Heart right ventricle (tissue), 16 donors: Measurements from ENCODE around the gene CTAGE9. TPM values are rescaled to one million over a fixed set of nuclear protein-coding genes. Genes with fewer than 3 reads are reported as not detected.
"Not testable (repeated sequence)": the region's sequence is repeated elsewhere in the genome, so short reads cannot be mapped to it uniquely, and the experiment has no call there.

Source experiments
- ATAC-seq, 8 donors: fragments of 200-7000 bp; cut with Tn5 transposase; one replicate each; pipeline ENCODE4 v1.9.1; 2020; ENCODE audit warnings: mild to moderate bottlenecking in 8 of 8, moderate library complexity in 8 of 8, moderate number of reproducible peaks in 1 of 8
- DNase-seq, 2 donors: peaks; one replicate each; pipeline ENCODE4 v3.0.0-alpha.2; 2020
- H3K27ac ChIP-seq, 10 donors: fragments of 200-600 bp; sonication (generic) in 2 of 10; one replicate each; pipeline versions ENCODE4 v1.5.0 to v1.8.0; 2020 to 2022; ENCODE audit warnings: mild to moderate bottlenecking in 3 of 10
- H3K27me3 ChIP-seq, 7 donors: fragments of 200-600 bp; one replicate each; pipeline ENCODE4 v1.8.0; 2021 to 2022; ENCODE audit warnings: mild to moderate bottlenecking in 2 of 7
- H3K36me3 ChIP-seq, 9 donors: fragments of 200-600 bp; sonication (generic) in 1 of 9; one replicate each; pipeline versions ENCODE4 v1.5.0 to v1.8.0; 2020 to 2022; ENCODE audit warnings: mild to moderate bottlenecking in 2 of 9
- H3K4me1 ChIP-seq, 9 donors: fragments of 200-600 bp; sonication (generic) in 1 of 9; one replicate each; pipeline versions ENCODE4 v1.5.0 to v1.8.0; 2020 to 2022; ENCODE audit warnings: mild to moderate bottlenecking in 4 of 9
- H3K4me3 ChIP-seq, 10 donors: fragments of 200-600 bp; sonication (generic) in 2 of 10; one replicate each; pipeline versions ENCODE4 v1.5.0 to v1.8.0; 2020 to 2022; ENCODE audit warnings: mild to moderate bottlenecking in 7 of 10, moderate library complexity in 2 of 10
- H3K9me3 ChIP-seq, 11 donors: fragments of 200-600 bp in 10 of 11; sonication (generic) in 2 of 11; one replicate each; pipeline versions ENCODE4 v1.5.0 to v1.8.0; 2013 to 2022; ENCODE audit warnings: mild to moderate bottlenecking in 2 of 11, control low read depth in 1 of 11, moderate library complexity in 1 of 11
- WGBS, 2 donors: extraction: QIAGEN DNeasy Blood & Tissue Kit; methylation state at CpG; one replicate each; pipeline ENCODE4 v1.1.7; 2013; ENCODE audit warnings: inconsistent platforms in 1 of 2; 5-methylcytosine and 5-hydroxymethylcytosine counted together
- intact Hi-C, 10 donors: fragments of 100-400 bp; cut with DNase I; formaldehyde crosslinking; loops; one replicate each; pipeline versions ENCODE4 v1.11.1 to v1.14.2; 2022
- polyA plus RNA-seq, 2 donors: library from polyadenylated mRNA; stranded (reverse); fragments of 200-250 nt; gene quantifications; one replicate each; pipeline ENCODE4 v1.2.3, GENCODE V29; 2013
- total RNA-seq, 10 donors: library from RNA; stranded (reverse); fragmentation: NEBNext Ultra II Directional in 3 of 10; extraction: Animal tissue kit (Norgen Biotek cat#: 25700) in 3 of 10; gene quantifications; one replicate each; pipeline versions ENCODE4 v1.2.1 to v1.2.4, GENCODE V29; 2021 to 2023
- TF ChIP-seq, protein P1 (sequence below), 9 donors: fragments of 200-600 bp; sonication (generic) in 2 of 9; IDR thresholded peaks; one replicate each; pipeline versions ENCODE4 v1.5.0 to v1.8.0; 2021 to 2022; ENCODE audit warnings: antibody characterized with exemption in 9 of 9, mild to moderate bottlenecking in 5 of 9, moderate library complexity in 1 of 9
- donor health status: Arrhythmogenic right ventricular cardiomyopathy.
- donor health status: ischemic (EF 13 %, LVEDD 7.1; RV severe dilation, severe dysfunction).
- donor health status: healthy with polysubstance abuse.
- donor health status: DM: no; HTN: yes; CAD: no.
- donor health status: DM: no; HTN: no; CAD: no.
- donor health status: ischemic (EF 25% LVEDD 6.9; RV normal size, moderate dysfunction).
- donor health status: ischemic (EF 25% LVEDD 5.7; RV mildly dilated, moderate dysfunction).
- donor health status: healthy.
- donor health status: DM: yes; HTN: yes; CAD: no.
- donor health status: Ischemic cardiomyopathy.
- donor health status: ischemic (EF 35%, LVEDD 5.7; RV mildly dilated, moderate dysfunction).
- donor health status: nonischemic (EF 11% LVEDD 7.7; RV severe dilation, severe dysfunction).
- donor health status: DM: yes; HTN: yes; CAD: no.
- donor health status: PGD.
- donor health status: ischemic (EF 29% LVEDD 5.4; RV normal size, mild dysfunction).
- donor health status: nonischemic (EF 23%, LVEDD 6.1; RV moderate dilation, normal function).

The CTAGE9 gene
- total and polyA plus RNA-seq, 12 donors: not detected

DNA sequence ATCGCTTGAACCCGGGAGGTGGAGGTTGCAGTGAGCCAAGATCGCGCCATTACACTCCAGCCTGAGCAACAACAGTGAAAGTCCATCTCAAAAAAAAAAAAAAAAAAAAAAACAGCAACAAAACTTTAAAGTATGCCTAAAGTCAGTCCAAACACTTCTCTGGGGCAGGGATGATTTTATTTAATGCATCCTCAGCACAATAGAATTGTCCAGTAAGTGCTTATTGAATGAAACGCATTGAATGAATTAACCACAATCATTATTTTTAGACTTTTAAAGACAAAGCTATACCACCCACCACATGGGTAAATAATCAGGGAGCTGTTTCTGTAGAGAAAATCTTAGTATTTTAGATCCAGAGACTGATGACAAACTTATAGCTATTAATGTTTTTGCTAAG lies 16.6 kb upstream of the CTAGE9 start:
- Histone ChIP-seq H3K4me3 (no peak overlapping the region), H3K36me3 (no peaks in the 10 kb centered on the region), H3K4me1 (no peaks in the 10 kb centered on the region), H3K9me3 (peaks cover 0 to 13% (median 0%) of the 10 kb centered on the region in 11 donors), H3K27me3 (no peaks in the 10 kb centered on the region), H3K27ac (no peak overlapping the region)
- intact Hi-C loops: no loop called here
- TF ChIP-seq, protein P1, sequence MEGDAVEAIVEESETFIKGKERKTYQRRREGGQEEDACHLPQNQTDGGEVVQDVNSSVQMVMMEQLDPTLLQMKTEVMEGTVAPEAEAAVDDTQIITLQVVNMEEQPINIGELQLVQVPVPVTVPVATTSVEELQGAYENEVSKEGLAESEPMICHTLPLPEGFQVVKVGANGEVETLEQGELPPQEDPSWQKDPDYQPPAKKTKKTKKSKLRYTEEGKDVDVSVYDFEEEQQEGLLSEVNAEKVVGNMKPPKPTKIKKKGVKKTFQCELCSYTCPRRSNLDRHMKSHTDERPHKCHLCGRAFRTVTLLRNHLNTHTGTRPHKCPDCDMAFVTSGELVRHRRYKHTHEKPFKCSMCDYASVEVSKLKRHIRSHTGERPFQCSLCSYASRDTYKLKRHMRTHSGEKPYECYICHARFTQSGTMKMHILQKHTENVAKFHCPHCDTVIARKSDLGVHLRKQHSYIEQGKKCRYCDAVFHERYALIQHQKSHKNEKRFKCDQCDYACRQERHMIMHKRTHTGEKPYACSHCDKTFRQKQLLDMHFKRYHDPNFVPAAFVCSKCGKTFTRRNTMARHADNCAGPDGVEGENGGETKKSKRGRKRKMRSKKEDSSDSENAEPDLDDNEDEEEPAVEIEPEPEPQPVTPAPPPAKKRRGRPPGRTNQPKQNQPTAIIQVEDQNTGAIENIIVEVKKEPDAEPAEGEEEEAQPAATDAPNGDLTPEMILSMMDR (IDR thresholded peaks at IDR 0.05): no peak
- DNase-seq (no peak), ATAC-seq (no peak)
- 88 to 98% methylated on average over 5 of the region's 5 CpGs for WGBS, 2 donors

DNA sequence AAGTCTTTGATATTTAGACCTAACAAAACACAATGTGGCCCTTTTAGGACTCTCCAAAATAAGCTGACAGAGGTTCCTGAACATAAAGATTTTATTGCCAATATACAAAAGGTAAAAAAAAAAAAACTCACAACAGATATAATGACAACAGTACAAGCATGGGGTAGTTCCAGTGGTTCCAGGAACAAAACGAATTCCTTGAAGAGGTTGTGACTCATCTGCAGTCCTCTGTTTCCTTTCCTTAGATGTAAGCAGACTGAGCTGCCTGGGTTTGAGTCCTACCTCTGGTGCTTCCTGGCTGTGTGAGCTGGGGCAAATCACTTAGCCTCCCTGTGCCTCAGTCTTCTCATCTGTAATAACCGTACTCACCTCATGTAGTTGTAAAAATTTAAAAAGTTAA lies 13.3 kb upstream of the CTAGE9 start:
- WGBS, 2 donors: 79 to 84% methylated on average over 2 of the region's 2 CpGs
- intact Hi-C loops: no loop called here
- Histone ChIP-seq H3K4me3 (no peak overlapping the region), H3K36me3 (no peaks in the 10 kb centered on the region), H3K27me3 (no peaks in the 10 kb centered on the region), H3K4me1 (no peaks in the 10 kb centered on the region), H3K9me3 (peaks cover 0 to 13% (median 0%) of the 10 kb centered on the region in 11 donors), H3K27ac (no peak overlapping the region)
- no peak for ATAC-seq
- TF ChIP-seq, protein P1 (IDR thresholded peaks at IDR 0.05): no peak
- DNase-seq: no peak

DNA sequence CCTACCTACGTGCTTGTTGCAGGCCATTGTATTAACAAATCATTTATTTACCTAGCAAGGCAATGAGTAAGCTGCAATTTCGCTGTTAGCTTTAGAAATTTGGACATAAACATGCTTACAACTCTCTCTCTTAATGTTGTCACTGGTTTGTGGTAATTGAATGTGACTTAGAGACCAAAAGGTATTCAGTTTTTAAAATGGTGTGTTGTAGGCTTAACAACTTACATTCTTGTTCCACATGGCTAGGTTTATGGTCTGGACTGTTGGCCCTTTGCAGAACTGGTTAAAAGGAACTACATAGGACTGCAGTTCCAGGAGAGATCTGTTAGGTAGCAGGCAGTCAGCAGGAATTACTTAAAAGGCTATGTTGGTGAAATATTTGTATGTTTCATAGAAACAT lies 10.3 kb upstream of the CTAGE9 start:
- WGBS, 2 donors: 79 to 86% methylated on average over 2 of the region's 2 CpGs
- peaks cover 0 to 3% (median 0%) of the 10 kb centered on the region in 11 donors for H3K9me3 ChIP-seq
- TF ChIP-seq, protein P1 (IDR thresholded peaks at IDR 0.05): no peak
- no peak for DNase-seq
- H3K27ac ChIP-seq: no peak overlapping the region
- H3K36me3 ChIP-seq: no peaks in the 10 kb centered on the region
- ATAC-seq: no peak
- H3K27me3 ChIP-seq: no peaks in the 10 kb centered on the region
- H3K4me1 ChIP-seq: no peaks in the 10 kb centered on the region
- intact Hi-C loops: no loop called here
- H3K4me3 ChIP-seq: no peak overlapping the region

DNA sequence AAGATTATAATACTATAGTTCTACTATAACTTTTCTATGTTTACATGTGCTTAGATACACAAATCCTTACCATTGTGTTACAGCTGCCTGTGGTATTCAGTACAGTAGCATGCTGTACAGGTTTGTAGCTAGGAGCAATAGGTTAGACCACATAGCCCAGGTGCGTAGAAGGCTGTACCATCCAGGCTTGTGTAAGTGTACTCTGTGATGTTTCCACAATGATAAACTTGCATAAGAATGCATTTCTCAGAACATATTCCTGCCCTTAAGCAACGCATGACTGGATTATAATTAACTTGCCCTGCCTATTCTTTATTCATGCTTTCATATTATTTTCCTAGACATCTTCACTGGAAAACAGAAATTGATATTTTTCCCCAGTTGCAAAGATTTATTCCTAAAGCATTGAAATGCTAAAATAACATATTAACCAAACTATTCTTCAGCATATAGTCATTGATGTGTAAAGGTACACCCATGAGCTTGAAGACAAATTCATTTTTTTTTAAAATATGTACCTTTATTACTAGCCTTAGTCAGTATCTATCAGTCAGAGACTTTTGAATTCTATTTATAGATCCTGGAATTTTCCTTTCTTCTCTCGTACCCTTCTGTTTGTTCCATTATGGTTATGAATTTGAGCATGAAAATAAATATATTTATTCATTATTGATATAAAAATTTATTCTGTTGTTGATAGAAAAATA lies 7.2 kb upstream of the CTAGE9 start:
- Histone ChIP-seq H3K4me3 (no peak overlapping the region), H3K27me3 (no peaks in the 10 kb centered on the region), H3K4me1 (no peaks in the 10 kb centered on the region), H3K9me3 (no peaks in the 10 kb centered on the region), H3K27ac (no peak overlapping the region), H3K36me3 (no peaks in the 10 kb centered on the region)
- intact Hi-C loops: no loop called here
- DNase-seq (no peak), ATAC-seq (no peak)
- WGBS, 2 donors: 86 to 87% methylated on average over 3 of the region's 3 CpGs
- TF ChIP-seq, protein P1 (IDR thresholded peaks at IDR 0.05): no peak

DNA sequence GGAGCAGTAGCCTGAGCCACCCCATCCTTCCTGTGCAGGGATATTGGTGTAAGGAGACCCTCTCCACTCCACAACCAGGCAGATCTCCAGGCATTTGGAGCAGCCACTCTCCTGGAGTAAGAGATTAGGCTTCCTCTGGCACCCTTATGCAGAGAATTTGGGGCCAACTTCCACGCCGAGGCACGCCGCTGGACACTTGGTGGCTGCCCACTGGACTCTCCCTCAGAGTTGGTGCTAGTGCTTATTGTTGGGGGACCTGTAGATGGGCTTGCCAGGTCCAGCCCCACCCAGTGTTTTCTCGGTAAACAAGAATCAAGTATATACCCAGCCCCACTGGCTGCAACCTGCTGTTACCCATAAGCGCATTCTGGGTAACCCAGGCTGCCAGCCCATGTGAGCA lies 4.8 kb upstream of the CTAGE9 start:
- H3K27ac ChIP-seq, H3K9me3 ChIP-seq, DNase-seq, intact Hi-C loops, H3K4me1 ChIP-seq, H3K27me3 ChIP-seq, H3K36me3 ChIP-seq, ATAC-seq, H3K4me3 ChIP-seq: not testable (repeated sequence)
- WGBS, 2 donors: 76 to 92% methylated on average over 6 of the region's 6 CpGs

DNA sequence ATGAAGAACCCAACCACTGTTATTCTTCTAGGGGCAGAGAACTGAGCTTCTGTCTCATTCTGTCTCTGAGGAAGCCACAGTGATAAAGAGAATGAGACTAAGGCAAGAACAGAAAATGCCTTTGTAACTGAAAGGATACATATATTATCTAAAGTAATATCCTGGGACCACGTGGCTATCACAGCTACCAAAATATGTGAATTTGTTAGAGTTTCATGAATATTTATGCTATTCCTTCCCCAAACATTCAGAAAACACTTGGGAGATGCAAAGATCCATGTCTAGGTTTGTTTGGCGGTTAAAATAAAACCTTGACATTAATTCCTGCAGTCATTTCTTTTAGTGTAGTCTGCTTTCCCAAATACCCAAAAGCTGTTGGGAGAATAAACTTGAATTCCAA lies 6.9 kb downstream of the CTAGE9 start:
- H3K9me3 ChIP-seq, H3K4me3 ChIP-seq, intact Hi-C loops, H3K4me1 ChIP-seq, DNase-seq, ATAC-seq, H3K27ac ChIP-seq, H3K27me3 ChIP-seq, H3K36me3 ChIP-seq: not testable (repeated sequence)
- WGBS, 2 donors: no CpG with 5 or more reads among the region's 2 CpGs

DNA sequence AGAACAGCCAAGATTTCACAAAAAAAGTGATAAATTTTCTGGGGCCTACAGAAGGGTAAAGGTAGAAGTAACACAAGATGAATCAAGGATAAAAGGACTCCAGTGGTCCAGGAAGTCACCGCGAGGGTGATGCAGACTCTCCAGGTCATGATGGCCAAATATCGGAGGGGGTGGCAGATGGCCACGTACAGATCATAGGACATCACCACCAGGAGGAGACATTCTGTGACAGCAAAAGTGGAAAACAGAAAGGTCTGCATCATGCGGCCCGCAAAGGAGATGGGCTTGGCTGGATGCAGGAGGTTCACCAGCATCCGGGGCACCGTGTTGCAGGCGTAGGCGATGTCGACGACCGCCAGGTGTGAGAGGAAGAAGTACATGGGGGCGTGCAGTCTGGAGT lies 10.0 kb downstream of the CTAGE9 start:
- WGBS, 2 donors: no CpG with 5 or more reads among the region's 14 CpGs
- H3K27me3 ChIP-seq, H3K36me3 ChIP-seq, H3K9me3 ChIP-seq, DNase-seq, intact Hi-C loops, H3K27ac ChIP-seq, ATAC-seq, H3K4me3 ChIP-seq, H3K4me1 ChIP-seq: not testable (repeated sequence)
